NCI-H2227 (cell line): ENCODE data around the gene TMEM119.

Source experiments
- DNase-seq: peaks from one replicate; lab custom pipeline; 2025; ENCODE audit not compliant: unreplicated experiment; lab: John Stamatoyannopoulos, UW

TMEM119 gene

GRCh38 chr12:108597559-108598471 is at the start of gene TMEM119:
TSS of gene TMEM119 (minus strand) at chr12:108598084. CDS start at chr12:108592383, 5,701 bp downstream.
- peak; percentile 29 for DNase-seq

- no peak for DNase-seq
These were observed 49.0 kb upstream of the TMEM119 start for GRCh38 chr12:108646600-108647579.

GRCh38 chr12:108645686-108646599 is 48.1 kb upstream of the TMEM119 start:
- DNase-seq, result no peak

GRCh38 chr12:108644811-108645120 is 46.9 kb upstream of the TMEM119 start:
- DNase-seq, result no peak

- no peak for DNase-seq
These were observed 46.3 kb upstream of the TMEM119 start for GRCh38 chr12:108643941-108644810.

- DNase-seq, result no peak
These were observed 45.2 kb upstream of the TMEM119 start for GRCh38 chr12:108642899-108643654.

GRCh38 chr12:108642269-108642870 is 44.5 kb upstream of the TMEM119 start:
- DNase-seq, result no peak

- no peak for DNase-seq
These were observed 43.8 kb upstream of the TMEM119 start for GRCh38 chr12:108641446-108642268.

- peak; percentile 40 for DNase-seq
These were observed 43.0 kb upstream of the TMEM119 start for GRCh38 chr12:108640802-108641445.

- no peak for DNase-seq
These were observed 41.3 kb upstream of the TMEM119 start for GRCh38 chr12:108638997-108639822.

GRCh38 chr12:108638141-108638827 is 40.4 kb upstream of the TMEM119 start:
- peak; percentile 60 for DNase-seq

GRCh38 chr12:108637222-108637971 is 39.5 kb upstream of the TMEM119 start:
- DNase-seq, result no peak

- no peak for DNase-seq
These were observed 38.3 kb upstream of the TMEM119 start for GRCh38 chr12:108635997-108636808.
